Cardiac fibroblast (primary cell): ENCODE measurements around the gene FCHO2.

Experiments used
- DNase-seq, 2 donors: peaks; one replicate each; pipeline versions ENCODE4 v3.0.0 to v3.0.0-alpha.2; 2010; ENCODE audit warnings: low read depth in 2 of 2
- H3K4me3 ChIP-seq, 2 donors: replicated peaks in 1 of 2; 1 replicate in 1 of 2; 2 replicates in 1 of 2; pipeline ENCODE4 v1.5.1; 2011; ENCODE audit warnings: low read depth in 2 of 2, low read length in 2 of 2, mild to moderate bottlenecking in 2 of 2, moderate library complexity in 1 of 2
- CTCF ChIP-seq: IDR thresholded peaks from one replicate; pipeline ENCODE4 v1.5.1; 2011; ENCODE audit warnings: low read depth, mild to moderate bottlenecking, low read length, inconsistent platforms

Gene FCHO2

GRCh38 chr5:73129143-73129542 is 173.3 kb downstream of the FCHO2 start:
- DNase-seq: no peak
- no peak for TF ChIP-seq CTCF
- H3K4me3 ChIP-seq: no peak overlapping the region

- H3K4me3 ChIP-seq: no peak overlapping the region
- no peak for DNase-seq
- TF ChIP-seq CTCF: no peak
These were observed 175.0 kb downstream of the FCHO2 start for GRCh38 chr5:73130811-73131210.

GRCh38 chr5:73131711-73132425 is 176.0 kb downstream of the FCHO2 start:
- DNase-seq: no peak
- TF ChIP-seq CTCF: no peak
- no peak overlapping the region for H3K4me3 ChIP-seq

GRCh38 chr5:73132759-73133158 is 176.9 kb downstream of the FCHO2 start:
- TF ChIP-seq CTCF: no peak
- no peak for DNase-seq
- no peak overlapping the region for H3K4me3 ChIP-seq

- no peak for TF ChIP-seq CTCF
- DNase-seq: no peak
- no peak overlapping the region for H3K4me3 ChIP-seq
These were observed 179.2 kb downstream of the FCHO2 start for GRCh38 chr5:73135021-73135420.

GRCh38 chr5:73135429-73136054 is 179.7 kb downstream of the FCHO2 start:
- H3K4me3 ChIP-seq: no peak overlapping the region
- TF ChIP-seq CTCF: peak; percentile 49
- peak; percentile 31 to 48 for DNase-seq
